HG02571 (cell line): Measurements from ENCODE around the gene TPRX2.
"Not testable (repeated sequence)": the region's sequence is repeated elsewhere in the genome, so short reads cannot be mapped to it uniquely, and the experiment has no call there.

Source experiments
- ATAC-seq: cut with Tn5 transposase; IDR thresholded peaks from one replicate; pipeline ENCODE4 v1.9.1; 2021; ENCODE audit warnings: mild to moderate bottlenecking, moderate library complexity; ENCODE audit not compliant: unreplicated experiment

Gene TPRX2, protein sequence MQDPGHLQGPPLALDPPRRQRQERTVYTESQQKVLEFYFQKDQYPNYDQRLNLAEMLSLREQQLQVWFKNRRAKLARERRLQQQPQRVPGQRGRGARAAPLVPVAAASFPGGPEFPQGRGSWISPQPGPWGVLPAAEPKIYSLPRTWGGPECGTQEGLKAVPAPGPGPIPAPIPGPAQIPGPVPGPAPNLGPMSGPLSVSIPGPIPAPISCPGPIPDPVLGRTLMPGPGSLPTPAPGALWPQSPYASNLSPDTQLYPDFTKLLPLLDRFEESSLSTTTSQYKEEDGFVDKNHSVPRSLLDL

DNA sequence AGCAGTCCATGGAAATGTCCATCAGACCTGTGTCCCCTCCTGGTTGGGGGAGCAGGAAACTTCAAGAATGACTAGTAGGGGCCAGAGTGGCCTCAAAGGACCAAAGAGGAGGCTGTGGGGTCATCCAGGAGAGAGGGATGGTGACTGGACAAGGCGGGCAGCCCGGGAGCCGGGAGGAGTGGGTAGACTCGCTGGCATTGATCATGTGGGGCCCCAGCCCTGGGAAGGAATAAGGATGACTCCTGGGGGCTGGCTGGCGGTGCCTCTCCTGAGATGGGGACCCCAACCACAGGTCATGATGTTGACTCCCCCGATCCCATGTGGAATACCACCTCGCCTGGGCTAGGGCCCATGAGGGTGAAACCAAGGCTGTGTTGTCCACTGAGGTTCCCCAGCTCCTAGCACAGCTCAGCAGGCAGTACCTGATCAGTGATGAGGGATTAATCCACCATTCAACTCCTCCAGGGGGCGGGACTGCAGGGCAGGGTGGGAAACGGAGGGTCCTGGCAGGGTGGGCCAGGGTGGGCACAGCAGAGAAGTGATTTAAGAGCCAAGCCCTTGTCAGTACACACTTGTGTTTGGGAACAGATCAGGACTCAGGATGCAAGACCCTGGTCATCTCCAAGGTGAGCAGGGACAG lies at the start of gene TPRX2:
Gene TPRX2, plus strand, starts transcription at position 590 of the 640 bp plus-strand sequence. Its CDS starts 12 bp downstream, at position 602.
- ATAC-seq = not testable (repeated sequence)

- ATAC-seq = no peak
These were observed 45.6 kb upstream of the TPRX2 start for GRCh38 chr19:47813304-47813994.

GRCh38 chr19:47813995-47814328 lies 45.1 kb upstream of the TPRX2 start:
- no peak for ATAC-seq

GRCh38 chr19:47816270-47816669 lies 42.8 kb upstream of the TPRX2 start:
- not testable (repeated sequence) for ATAC-seq

DNA sequence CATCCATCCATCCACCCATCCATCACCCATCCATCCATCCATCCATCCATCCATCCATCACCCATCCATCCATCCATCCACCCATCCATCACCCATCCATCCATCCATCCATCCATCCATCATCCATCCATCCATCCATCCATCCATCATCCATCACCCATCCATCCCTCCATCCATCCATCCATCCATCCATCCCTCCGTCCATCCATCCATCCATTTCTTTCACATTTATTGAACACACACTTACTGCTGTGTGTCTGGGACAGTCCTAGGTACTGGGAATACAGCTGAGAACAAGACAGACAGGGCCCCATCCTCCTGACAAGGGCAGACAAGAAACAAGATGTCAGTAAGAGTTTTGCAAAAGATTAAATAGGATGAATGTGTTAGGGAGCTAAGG lies 40.8 kb upstream of the TPRX2 start:
- ATAC-seq = not testable (repeated sequence)

DNA sequence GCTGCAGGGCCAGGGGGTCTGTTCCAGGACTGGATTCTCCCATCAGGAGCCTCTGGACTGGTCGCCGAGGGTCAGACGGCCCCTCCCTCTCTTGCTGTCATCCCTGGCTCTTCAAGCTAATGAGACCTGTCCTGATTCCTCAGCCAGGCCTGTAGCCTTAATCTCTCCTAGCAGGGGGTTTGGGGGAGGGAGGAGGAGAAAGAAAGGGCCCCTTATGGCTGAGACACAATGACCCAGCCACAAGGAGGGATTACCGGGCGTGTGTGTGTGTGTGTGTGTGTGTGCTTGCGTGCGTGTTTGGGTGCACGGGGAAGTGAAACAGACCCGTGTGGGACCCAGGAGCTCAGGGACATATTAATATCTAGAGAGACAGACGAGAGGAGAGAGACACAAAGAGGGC lies 39.2 kb upstream of the TPRX2 start:
- ATAC-seq = no peak

DNA sequence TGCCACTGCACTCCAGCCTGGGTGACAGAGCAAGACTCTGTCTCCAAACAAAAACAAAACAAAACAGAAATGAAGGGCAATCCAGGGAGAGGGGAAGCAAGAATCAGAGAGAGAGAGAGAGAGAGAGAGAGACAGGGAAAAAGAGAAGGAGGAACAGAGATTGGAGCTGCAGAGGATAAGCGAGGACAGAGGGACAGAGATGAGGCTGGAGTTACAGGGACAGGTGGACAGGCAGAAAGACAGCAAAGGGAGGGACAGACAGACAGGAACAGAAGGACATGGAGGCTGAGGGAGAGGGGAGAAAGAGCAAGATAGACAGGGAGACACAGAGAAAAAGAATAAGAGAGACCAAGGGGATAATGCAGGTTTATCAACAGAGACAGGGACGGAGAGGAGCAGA lies 38.6 kb upstream of the TPRX2 start:
- no peak for ATAC-seq

- ATAC-seq = no peak
These were observed 37.5 kb upstream of the TPRX2 start, which contains the start of gene CRX for GRCh38 chr19:47821460-47822020. CRX (plus strand) TSS chr19:47821937; CDS start chr19:47834444, 12,507 bp downstream.

DNA sequence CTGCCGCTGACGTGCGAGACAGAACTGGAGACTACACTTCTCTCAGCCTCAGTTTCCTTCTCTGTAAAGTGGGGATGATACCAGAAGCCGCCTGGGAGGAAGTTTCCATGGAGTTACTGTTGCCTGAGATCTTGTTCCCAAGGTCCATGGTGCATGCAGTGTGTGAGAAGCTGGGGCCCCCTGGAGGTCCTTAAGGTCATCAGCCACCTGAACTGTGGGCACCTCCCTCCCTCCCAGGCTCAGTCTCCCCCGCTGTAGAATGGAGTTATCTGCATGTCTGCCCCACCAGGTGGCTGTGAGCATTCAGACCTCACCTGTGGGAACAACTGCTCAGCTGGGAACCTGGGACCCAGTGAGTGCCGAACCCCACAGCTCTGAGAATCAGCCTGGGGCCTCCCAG lies 34.6 kb upstream of the TPRX2 start:
- no peak for ATAC-seq

DNA sequence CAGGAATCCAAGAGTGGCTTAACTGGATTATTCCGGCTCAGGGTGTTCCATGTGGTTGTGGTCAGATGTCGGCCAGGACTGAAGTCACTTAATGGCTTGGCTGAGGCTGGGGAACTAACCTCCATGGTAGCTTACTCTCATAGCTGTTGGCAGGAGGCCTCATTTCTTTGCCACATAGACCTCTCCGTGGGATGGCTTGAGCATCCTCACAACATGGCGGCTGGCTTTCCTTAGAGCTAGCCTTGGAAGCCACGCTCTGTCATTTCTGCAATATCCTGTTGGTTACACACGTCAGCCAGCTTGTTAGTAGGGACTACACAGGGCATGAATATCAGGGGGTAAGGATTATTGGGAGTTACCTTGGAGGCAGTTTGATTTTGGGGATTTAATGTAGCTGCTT lies 32.2 kb upstream of the TPRX2 start:
- no peak for ATAC-seq

DNA sequence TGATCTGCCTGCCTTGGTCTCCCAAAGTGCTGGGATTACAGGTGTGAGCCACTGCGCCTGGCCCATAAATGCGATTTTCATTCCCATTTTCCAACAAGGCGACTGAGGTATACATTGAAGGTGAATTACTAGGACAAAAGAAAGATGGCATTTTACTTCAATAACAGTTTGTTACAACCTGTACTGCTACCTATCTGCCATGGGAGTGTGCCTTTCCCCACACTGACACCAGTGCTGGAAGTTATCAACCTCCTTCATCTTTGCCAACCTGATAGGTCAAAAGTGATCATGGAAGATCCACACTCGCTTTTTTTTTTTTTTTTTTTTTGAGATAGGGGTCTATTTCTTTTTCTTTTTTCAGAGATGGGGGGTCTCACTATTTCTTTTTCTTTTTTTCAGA lies 26.3 kb upstream of the TPRX2 start:
- ATAC-seq = no peak

DNA sequence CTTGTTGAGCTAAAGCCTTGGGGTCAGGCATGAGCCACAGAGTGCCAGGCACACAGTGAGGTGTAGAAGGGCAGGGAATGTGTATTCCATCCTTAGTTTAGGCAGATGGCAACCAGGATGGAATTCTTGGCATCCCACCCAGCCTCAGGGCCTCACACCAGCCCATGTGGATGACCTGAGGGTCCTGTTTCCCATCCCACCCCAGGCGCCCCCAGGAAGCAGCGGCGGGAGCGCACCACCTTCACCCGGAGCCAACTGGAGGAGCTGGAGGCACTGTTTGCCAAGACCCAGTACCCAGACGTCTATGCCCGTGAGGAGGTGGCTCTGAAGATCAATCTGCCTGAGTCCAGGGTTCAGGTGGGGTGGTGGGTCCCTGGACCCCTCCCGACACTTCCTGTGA lies 23.0 kb upstream of the TPRX2 start:
- no peak for ATAC-seq

GRCh38 chr19:47839411-47839810 lies 19.6 kb upstream of the TPRX2 start:
- ATAC-seq = no peak

DNA sequence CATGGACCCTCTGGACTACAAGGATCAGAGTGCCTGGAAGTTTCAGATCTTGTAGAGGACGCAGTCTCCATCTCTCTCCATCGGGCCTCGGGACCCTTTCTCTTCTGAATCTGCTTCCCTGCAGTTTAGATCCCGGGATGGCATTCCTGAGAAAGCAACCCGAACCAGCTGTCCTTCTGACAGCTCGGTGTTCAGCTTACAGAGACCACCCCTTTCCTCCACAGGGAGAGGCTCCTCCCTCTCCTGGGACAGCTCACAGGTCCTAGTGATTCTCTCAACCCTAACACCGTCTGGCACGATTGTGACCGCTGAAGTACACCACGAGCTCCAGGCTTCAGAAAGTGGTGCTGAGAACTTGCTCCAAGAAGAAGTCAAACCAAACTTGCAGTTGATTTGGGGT lies 19.1 kb upstream of the TPRX2 start:
- no peak for ATAC-seq

- ATAC-seq = no peak
These were observed 16.1 kb upstream of the TPRX2 start for GRCh38 chr19:47842941-47843340.

- ATAC-seq = no peak
These were observed 10.6 kb upstream of the TPRX2 start for GRCh38 chr19:47848425-47848822.

- no peak for ATAC-seq
These were observed 10.1 kb upstream of the TPRX2 start for GRCh38 chr19:47848823-47849473.

GRCh38 chr19:47853003-47853402 lies 6.0 kb upstream of the TPRX2 start:
- no peak for ATAC-seq

DNA sequence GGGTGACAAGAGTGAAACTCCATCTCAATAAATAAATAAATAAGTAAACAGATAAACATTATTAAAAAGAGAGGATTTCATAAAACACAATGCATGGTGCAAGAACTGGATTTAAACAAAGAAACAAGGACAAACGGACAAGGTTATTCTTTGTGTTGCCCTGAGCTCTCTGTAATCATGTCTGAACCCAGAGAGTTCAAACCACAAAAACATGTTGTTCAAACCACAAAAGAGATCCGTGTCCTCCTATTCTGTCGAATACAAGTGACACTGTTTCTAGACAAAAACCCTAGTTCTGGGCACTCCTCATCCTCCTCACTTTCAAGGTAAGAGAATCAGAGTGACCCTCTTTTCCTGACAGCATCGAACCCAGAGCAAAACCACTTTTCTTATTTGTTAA lies 4.6 kb upstream of the TPRX2 start:
- ATAC-seq = no peak

- not testable (repeated sequence) for ATAC-seq
These were observed 804 bp upstream of the TPRX2 start for GRCh38 chr19:47858231-47858630.

GRCh38 chr19:47859838-47860237 lies 803 bp downstream of the TPRX2 start:
- not testable (repeated sequence) for ATAC-seq
